Measurements from ENCODE around the gene EDEM3. TPM values are rescaled to one million over a fixed set of nuclear protein-coding genes. Genes with fewer than 3 reads are reported as not detected.

EDEM3 gene
- polyA plus RNA-seq, 4 donors, result 9.7 to 40.6 (median 13.8) TPM

- H3K9me3 ChIP-seq (ENCODE audit: control insufficient read depth in 2 of 2, insufficient read depth in 1 of 2, low read depth in 1 of 2, low read length in 1 of 2), result peaks cover 0 to 11% of the 10 kb centered on the region in 2 donors
- no peaks in the 10 kb centered on the region for H3K4me1 ChIP-seq (ENCODE audit: control insufficient read depth in 3 of 3, insufficient read depth in 2 of 3, low read depth in 1 of 3, low read length in 2 of 3)
- no peaks in the 10 kb centered on the region for H3K36me3 ChIP-seq (ENCODE audit: control insufficient read depth in 3 of 3, insufficient read depth in 2 of 3, low read depth in 1 of 3, low read length in 3 of 3)
- DNase-seq (no peak), FAIRE-seq (no peak)
- 84 to 91% (median 86%) methylated on average over 3 of the region's 3 CpGs for WGBS, 3 donors
- H3K4me3 ChIP-seq (ENCODE audit: low read depth in 1 of 3, low read length in 3 of 3), result no peak overlapping the region
- H3K27me3 ChIP-seq (ENCODE audit: control insufficient read depth in 3 of 3, insufficient read depth in 3 of 3, low read length in 3 of 3), result no peaks in the 10 kb centered on the region
- H3K27ac ChIP-seq (ENCODE audit: low read depth in 1 of 3, low read length in 2 of 3), result no peak overlapping the region
Observed at GRCh38 chr1:184646178-184646701, 108.4 kb downstream of the EDEM3 start.

- WGBS, 3 donors, result 94 to 95% (median 95%) methylated on average over 11 of the region's 11 CpGs
- Histone ChIP-seq H3K4me1 (ENCODE audit: control insufficient read depth in 3 of 3, insufficient read depth in 2 of 3, low read depth in 1 of 3, low read length in 2 of 3) (no peaks in the 10 kb centered on the region), H3K4me3 (ENCODE audit: low read depth in 1 of 3, low read length in 3 of 3) (no peak overlapping the region), H3K27ac (ENCODE audit: low read depth in 1 of 3, low read length in 2 of 3) (no peak overlapping the region), H3K9me3 (ENCODE audit: control insufficient read depth in 2 of 2, insufficient read depth in 1 of 2, low read depth in 1 of 2, low read length in 1 of 2) (peaks cover 0 to 9% of the 10 kb centered on the region in 2 donors), H3K27me3 (ENCODE audit: control insufficient read depth in 3 of 3, insufficient read depth in 3 of 3, low read length in 3 of 3) (no peaks in the 10 kb centered on the region), H3K36me3 (ENCODE audit: control insufficient read depth in 3 of 3, insufficient read depth in 2 of 3, low read depth in 1 of 3, low read length in 3 of 3) (no peaks in the 10 kb centered on the region)
- DNase-seq (no peak), FAIRE-seq (no peak)
Observed at GRCh38 chr1:184644771-184645170, 109.9 kb downstream of the EDEM3 start.

- Histone ChIP-seq H3K27ac (ENCODE audit: low read depth in 1 of 3, low read length in 2 of 3) (no peak overlapping the region), H3K4me1 (ENCODE audit: control insufficient read depth in 3 of 3, insufficient read depth in 2 of 3, low read depth in 1 of 3, low read length in 2 of 3) (no peaks in the 10 kb centered on the region), H3K9me3 (ENCODE audit: control insufficient read depth in 2 of 2, insufficient read depth in 1 of 2, low read depth in 1 of 2, low read length in 1 of 2) (peaks cover 0 to 4% of the 10 kb centered on the region in 2 donors), H3K36me3 (ENCODE audit: control insufficient read depth in 3 of 3, insufficient read depth in 2 of 3, low read depth in 1 of 3, low read length in 3 of 3) (no peaks in the 10 kb centered on the region), H3K27me3 (ENCODE audit: control insufficient read depth in 3 of 3, insufficient read depth in 3 of 3, low read length in 3 of 3) (no peaks in the 10 kb centered on the region), H3K4me3 (ENCODE audit: low read depth in 1 of 3, low read length in 3 of 3) (no peak overlapping the region)
- WGBS, 3 donors, result 18 to 44% (median 38%) methylated on average over 1 of the region's 1 CpG
- no peak for FAIRE-seq
- DNase-seq, result no peak
Observed at GRCh38 chr1:184643661-184644060, 111.0 kb downstream of the EDEM3 start.

GRCh38 chr1:184641894-184642293 lies 112.8 kb downstream of the EDEM3 start:
- Histone ChIP-seq H3K27me3 (ENCODE audit: control insufficient read depth in 3 of 3, insufficient read depth in 3 of 3, low read length in 3 of 3) (no peaks in the 10 kb centered on the region), H3K4me1 (ENCODE audit: control insufficient read depth in 3 of 3, insufficient read depth in 2 of 3, low read depth in 1 of 3, low read length in 2 of 3) (no peaks in the 10 kb centered on the region), H3K9me3 (ENCODE audit: control insufficient read depth in 2 of 2, insufficient read depth in 1 of 2, low read depth in 1 of 2, low read length in 1 of 2) (peaks cover 0 to 6% of the 10 kb centered on the region in 2 donors), H3K4me3 (ENCODE audit: low read depth in 1 of 3, low read length in 3 of 3) (no peak overlapping the region), H3K36me3 (ENCODE audit: control insufficient read depth in 3 of 3, insufficient read depth in 2 of 3, low read depth in 1 of 3, low read length in 3 of 3) (no peaks in the 10 kb centered on the region), H3K27ac (ENCODE audit: low read depth in 1 of 3, low read length in 2 of 3) (no peak overlapping the region)
- WGBS, 3 donors, result 72 to 88% (median 81%) methylated on average over 2 of the region's 2 CpGs
- DNase-seq, result no peak
- FAIRE-seq, result no peak

- DNase-seq (no peak), FAIRE-seq (no peak)
- Histone ChIP-seq H3K27me3 (ENCODE audit: control insufficient read depth in 3 of 3, insufficient read depth in 3 of 3, low read length in 3 of 3) (no peaks in the 10 kb centered on the region), H3K4me3 (ENCODE audit: low read depth in 1 of 3, low read length in 3 of 3) (no peak overlapping the region), H3K36me3 (ENCODE audit: control insufficient read depth in 3 of 3, insufficient read depth in 2 of 3, low read depth in 1 of 3, low read length in 3 of 3) (no peaks in the 10 kb centered on the region), H3K27ac (ENCODE audit: low read depth in 1 of 3, low read length in 2 of 3) (no peak overlapping the region), H3K9me3 (ENCODE audit: control insufficient read depth in 2 of 2, insufficient read depth in 1 of 2, low read depth in 1 of 2, low read length in 1 of 2) (peaks cover 0 to 6% of the 10 kb centered on the region in 2 donors), H3K4me1 (ENCODE audit: control insufficient read depth in 3 of 3, insufficient read depth in 2 of 3, low read depth in 1 of 3, low read length in 2 of 3) (no peaks in the 10 kb centered on the region)
- 87 to 94% (median 93%) methylated on average over 3 of the region's 3 CpGs for WGBS, 3 donors
Observed at GRCh38 chr1:184640505-184640904, 114.2 kb downstream of the EDEM3 start.

Other genes with a start within 250 kb of the EDEM3 start
- 1 to 10 TPM; 1.1 to 8.4 (median 2.5) TPM for gene NIBAN1, start 219.7 kb upstream of the EDEM3 start, polyA plus RNA-seq